NCI-H2029 treated with DMSO at 0.1 percent for 48 hours (cell line): ENCODE measurements around the gene HIP1.
"Not testable (repeated sequence)": the region's sequence is repeated elsewhere in the genome, so short reads cannot be mapped to it uniquely, and the experiment has no call there.

ENCODE experiments used
- DNase-seq: peaks from one replicate; lab custom pipeline; 2025; lab: John Stamatoyannopoulos, UW

HIP1 gene

DNA sequence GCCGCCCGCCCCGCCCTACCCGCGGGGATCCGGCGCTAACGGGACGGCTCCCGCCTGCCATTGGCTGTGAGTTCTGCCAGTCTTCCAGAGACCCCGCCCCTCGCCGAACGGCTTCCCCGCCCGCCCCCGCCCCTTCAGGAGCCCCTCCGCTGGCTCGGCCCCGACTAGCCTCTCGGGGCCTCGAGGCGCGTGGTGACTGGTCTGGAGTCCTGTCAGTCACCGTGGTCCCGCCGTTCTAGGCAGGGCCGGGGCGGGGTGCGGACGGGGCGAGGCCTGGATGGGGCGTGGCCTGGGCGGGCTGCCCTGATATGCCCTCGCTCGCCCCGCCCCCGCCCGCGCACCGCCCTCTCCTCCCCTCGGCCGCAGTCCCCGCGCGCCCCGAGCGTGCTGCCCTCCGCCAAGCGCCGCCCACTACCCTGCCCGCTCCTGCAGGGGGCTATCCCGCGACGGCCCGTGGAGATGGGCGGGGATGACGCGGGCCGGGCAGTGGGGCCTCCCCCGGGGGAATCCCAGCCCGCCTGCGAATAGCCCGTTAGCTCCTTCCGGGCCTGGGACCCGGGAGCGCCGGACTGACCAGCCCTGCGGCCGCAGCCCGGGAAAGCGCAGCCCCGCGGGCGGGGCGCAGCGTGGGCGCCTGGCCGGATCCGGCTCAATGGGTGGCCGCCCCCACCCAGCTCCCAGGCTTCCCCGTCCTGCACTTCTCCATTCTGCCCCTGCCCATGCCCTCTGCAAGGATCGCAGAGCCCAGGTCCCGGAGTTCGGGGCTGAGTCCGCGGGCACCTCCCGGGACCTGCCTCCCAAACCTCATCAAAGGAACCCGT lies 444 bp upstream of the HIP1 start:
- peak; percentile 21 for DNase-seq

DNA sequence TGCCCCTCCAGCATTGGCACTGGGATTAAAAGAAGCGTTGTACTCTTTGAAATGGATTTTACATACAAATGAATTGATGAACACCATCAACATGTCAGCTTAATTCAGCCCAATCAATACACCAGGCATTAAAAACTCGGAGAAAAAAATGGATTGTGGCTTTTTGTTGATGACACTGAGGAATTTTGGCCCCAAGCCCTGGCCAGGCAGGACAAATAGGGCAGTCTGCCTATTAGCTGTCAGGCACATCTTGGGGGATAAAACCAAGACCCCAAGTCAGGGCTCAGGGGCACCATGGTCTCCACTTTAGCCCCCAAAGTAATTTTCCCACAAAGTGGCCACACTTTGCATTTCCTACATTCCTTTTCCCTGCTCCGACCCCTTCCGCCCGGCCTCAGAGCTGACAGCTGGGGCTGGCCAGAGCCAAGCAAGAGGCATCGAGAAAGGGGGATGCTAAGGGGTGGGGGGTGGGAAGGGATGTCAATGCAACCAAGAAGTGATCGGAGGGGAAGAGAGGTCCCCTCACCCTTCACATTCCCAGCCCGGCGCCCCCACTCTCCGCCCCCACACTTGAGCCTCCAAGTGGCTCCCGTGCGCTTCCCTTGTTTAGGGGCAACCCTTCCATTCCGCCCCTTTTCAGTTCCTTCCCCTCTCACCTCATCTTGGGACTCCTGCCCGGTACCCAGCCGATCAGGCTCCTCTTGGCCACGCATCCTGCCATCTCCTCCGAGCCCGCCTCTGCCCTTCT lies 711 bp downstream of the HIP1 start:
- DNase-seq, result no peak

GRCh38 chr7:75735581-75736350 lies 3.0 kb downstream of the HIP1 start:
- DNase-seq, result no peak

GRCh38 chr7:75734586-75735458 lies 3.9 kb downstream of the HIP1 start:
- no peak for DNase-seq

DNA sequence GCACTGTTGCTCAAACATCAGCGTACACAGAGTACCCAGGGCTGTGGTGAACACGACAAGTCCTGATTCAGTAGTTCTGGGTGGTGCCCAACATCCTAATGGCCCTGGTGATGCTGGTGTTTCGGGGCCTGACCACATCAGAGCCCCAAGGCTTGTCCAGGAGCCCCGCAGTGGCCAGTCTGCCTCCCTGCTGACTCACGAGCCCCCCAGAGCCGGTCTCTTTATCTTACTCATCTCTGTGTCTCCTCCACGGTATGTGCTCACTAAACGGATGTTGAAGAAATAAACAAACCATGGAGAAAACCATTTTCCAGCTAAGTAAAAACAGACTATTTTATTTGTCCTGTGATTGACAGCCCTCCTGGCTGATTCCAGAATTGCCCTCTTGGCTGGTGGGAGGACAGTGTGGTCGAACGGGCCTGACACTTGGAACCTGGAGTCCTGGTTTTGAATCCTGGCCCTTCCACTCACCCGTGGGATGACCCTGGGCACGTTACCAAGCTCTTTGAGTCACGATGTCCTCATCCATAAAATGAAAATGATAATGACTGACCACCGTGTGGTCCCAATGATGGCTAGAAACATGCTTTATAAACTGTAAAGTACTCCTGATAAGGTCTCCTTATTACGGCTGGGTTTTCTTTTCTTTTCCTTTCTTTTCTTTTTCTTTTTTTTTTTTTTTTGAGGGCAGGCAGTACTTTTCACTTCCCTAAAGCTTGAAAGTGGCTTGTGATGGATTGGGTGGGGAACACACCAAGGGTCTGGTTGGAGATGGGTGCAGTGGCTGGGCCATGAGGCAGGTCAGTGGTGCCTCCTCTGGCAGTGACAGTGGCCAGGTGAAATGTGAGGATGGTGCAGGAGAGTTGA lies 5.7 kb downstream of the HIP1 start:
- DNase-seq, result no peak

GRCh38 chr7:75732016-75732521 lies 6.7 kb downstream of the HIP1 start:
- DNase-seq, result no peak

DNA sequence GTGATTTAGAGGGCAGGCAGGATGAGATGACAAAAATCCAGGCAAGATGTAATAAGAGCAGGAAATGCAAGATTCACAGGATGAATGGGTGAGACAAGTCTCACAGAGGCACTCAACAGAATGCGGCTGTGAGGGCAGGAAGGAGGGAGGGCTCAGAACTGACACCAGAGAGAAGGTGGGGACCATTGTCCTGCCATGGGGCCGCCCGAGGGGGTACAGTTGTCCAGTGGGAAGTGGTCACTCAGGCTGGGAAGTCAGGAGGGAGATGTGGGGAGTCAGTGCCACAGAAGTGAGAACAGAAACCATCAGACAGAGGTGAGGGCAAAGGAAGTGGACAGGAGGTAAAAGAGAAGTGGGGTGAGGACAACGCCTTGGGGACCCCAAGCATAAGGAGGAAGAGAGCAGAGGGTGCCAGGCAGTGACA lies 8.9 kb downstream of the HIP1 start:
- no peak for DNase-seq

DNA sequence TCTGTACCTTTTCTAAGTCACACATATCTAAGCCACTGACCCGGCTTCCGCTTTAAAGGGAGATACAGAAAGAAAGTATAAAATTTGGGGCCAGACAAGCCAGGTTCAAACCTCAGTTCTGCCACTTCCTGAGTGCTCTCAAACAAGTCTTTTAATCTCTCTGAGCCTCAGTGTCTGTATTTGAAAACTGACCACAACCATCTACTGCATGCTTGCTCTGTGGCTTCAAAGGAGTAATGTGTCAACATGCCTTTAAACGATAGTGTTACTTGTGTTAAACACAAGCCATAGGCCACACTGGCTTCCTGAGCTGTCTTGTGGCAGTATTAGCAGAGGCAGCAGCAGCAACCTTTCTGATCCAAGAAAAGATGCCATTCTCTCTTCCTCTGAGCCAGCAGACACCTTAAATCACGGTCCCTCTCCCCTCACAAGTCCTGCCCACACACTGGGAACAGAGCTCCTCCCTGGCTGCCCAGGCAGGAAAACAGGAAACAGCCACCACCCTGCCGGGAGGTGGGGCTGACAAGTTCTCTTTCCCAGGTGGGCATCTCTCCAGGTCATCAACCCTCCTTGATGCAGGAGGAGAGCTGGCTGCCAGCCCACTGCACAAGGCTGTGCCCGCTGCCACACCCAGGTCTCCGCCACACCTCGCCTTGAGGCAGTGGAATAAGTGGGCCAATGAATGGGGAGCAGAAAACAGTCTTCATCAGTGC lies 10.7 kb downstream of the HIP1 start:
- DNase-seq, result peak; percentile 54

DNA sequence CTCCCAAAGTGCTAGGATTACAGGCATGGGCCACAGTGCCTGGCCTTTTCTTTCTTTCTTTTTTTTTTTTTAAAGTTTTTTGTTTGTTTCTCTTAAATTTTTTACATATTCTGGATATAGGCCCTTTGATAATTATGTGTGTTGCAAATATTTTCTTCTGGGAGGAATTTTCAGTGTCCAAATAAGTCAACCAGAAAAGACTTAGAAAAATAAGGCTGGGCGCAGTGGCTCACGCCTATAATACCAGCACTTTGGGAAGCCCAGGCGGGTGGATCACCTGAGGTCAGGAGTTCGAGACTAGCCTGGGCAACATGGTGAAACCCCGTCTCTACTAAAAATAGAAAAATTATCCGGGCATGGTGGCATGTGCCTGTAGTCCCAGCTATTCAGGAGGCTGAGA lies 11.4 kb downstream of the HIP1 start:
- DNase-seq, result not testable (repeated sequence)

DNA sequence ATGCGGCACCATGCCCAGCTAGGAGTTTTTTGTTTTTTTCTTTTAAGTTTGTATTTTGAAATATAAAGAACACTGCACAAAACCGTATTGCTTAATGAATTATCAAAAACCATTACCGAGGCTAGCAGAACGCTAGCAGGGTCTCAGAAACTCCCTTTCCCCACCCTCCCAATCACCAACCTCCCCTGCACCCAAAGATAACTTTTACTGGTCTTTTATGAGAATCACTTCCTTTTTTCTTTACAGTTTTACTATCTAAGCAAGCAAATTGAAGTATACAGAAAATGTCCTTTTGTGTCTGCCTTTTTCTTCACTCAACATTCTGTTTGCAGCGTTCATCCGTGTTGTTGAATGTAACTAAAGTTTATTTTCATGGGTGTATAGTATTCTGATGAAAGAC lies 13.4 kb downstream of the HIP1 start:
- no peak for DNase-seq

- no peak for DNase-seq
These were observed 15.3 kb downstream of the HIP1 start for GRCh38 chr7:75723444-75723843.

DNA sequence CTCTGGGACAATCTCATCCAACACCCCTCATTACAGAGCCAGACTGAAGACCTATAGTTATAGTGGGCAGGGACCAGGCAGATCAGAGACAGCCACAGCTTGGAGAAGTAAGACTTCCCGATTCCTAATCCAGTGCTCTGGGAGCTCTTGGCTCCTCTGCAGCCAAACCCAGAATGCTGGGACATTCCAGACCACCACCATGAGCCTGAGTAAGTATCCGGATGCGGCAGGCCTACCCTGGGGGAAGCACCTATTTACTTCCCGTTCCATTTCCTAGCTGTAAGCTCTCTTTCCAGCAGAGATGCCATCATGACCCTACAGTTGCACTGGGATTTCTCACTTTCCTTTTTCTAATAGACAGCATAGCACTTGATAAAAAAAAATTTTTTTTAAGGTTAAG lies 16.4 kb downstream of the HIP1 start:
- no peak for DNase-seq

- DNase-seq, result not testable (repeated sequence)
These were observed 16.8 kb downstream of the HIP1 start for GRCh38 chr7:75721922-75722321.

- DNase-seq, result no peak
These were observed 17.3 kb downstream of the HIP1 start for GRCh38 chr7:75721426-75721825.

- no peak for DNase-seq
These were observed 19.1 kb downstream of the HIP1 start for GRCh38 chr7:75719626-75720025.

DNA sequence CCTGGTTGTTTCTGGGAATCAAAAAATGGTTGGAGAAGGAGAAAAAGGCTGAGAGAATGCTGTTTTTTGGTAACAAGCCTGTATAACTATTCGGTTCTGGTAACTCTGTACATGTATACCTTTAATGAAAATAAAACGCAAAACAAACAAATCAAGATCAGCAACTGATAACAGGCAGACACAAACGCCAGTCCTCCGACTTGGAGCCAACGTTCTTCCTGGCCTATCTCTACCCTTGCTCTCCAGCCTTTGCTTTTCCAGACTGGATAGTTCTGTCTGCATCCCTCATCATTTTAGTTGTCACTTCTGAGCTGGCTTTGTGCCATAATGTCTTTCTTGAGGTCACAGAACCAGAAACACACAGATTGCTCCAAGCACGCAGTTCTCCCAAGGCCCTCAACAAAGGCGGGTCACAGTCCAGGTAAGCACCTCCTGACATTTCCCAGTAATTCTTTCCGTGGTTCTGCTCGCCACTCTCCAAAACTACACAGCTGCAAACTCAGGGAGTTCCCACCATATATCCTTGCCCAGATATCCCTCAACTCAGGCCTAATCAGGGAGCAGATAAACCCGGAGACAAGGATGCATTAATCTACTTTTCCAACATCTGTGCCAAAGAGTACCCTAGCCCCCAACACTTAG lies 20.2 kb downstream of the HIP1 start:
- no peak for DNase-seq

DNA sequence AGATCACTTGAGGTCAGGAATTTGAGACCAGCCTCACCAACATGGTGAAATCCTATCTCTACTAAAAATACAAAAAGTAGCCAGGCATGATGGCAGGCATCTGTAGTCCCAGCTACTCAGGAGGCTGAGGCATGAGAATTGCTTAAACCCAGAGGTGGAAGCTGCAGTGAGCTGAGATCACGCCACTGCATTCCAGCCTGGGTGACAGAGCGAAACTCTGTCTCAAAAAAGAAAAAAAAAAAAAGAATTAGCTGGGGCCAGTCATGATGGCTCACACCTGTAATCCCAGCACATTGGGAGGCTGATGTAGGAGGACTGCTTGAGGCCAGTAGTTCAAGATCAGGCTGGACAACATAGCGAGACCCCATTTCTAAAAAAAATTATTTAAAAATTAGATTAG lies 21.0 kb downstream of the HIP1 start:
- DNase-seq, result not testable (repeated sequence)

- DNase-seq, result no peak
These were observed 21.6 kb downstream of the HIP1 start for GRCh38 chr7:75716992-75717626.

- DNase-seq, result no peak
These were observed 22.9 kb downstream of the HIP1 start for GRCh38 chr7:75715864-75716263.
